DMS153 treated with DMSO at 0.1 percent for 48 hours (cell line): ENCODE data around the gene RNF168.
"Not testable (repeated sequence)": the region's sequence is repeated elsewhere in the genome, so short reads cannot be mapped to it uniquely, and the experiment has no call there.

ENCODE experiments used
- DNase-seq: peaks from one replicate; lab custom pipeline; 2025; ENCODE audit not compliant: unreplicated experiment; lab: John Stamatoyannopoulos, UW

RNF168 gene

GRCh38 chr3:196517162-196517800 is 13.7 kb upstream of the RNF168 start:
- DNase-seq: no peak

- no peak for DNase-seq
These were observed 11.5 kb upstream of the RNF168 start, which contains the start of gene SMCO1 for GRCh38 chr3:196514913-196515621. SMCO1 (minus strand) TSS chr3:196515346; CDS start chr3:196515209, 137 bp downstream.

- DNase-seq: no peak
These were observed 10.8 kb upstream of the RNF168 start for GRCh38 chr3:196514350-196514716.

DNA sequence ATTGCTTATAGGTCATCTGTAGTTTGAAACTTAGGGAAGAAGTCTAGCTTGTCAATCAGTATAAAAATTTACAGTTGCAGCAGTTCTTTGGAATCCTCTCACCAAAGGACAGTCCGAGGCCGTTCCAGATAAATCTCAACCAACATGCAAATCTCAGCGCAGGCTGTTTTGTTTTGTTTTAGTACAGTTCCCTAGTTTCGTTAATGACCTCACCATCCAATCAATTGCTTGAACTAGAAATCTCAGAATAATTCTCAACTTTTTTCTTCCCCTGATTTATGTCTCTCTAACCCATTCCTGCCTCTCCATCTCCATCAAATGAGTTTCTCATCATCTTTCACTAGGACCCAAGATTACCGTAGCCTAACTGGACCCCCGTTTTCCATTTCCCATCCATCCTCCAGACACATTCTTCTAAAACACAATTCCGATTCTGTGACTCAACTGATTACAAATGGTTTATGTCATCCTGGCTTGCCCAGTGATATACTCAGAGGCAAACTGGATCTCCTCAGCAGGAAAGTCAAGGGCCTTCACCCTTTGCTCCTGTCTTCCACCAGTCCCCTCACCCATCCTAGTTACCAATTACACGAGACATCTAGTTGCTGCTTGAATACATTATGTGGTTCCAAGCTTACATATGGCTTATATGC is 10.3 kb upstream of the RNF168 start:
- no peak for DNase-seq

GRCh38 chr3:196511646-196512425 is 8.3 kb upstream of the RNF168 start:
- DNase-seq: not testable (repeated sequence)

DNA sequence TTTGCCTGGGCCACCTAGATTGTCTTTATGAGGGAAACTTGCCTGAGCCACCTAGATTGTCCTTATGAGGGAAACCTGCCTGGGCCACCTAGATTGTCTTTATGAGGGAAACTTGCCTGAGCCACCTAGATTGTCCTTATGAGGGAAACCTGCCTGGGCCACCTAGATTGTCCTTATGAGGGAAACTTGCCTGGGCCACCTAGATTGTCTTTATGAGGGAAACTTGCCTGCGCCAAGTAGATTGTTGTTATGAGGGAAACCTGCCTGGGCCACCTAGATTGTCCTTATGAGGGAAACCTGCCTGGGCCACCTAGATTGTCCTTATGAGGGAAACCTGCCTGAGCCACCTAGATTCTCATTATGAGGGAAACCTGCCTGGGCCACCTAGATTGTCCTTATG is 7.5 kb upstream of the RNF168 start:
- not testable (repeated sequence) for DNase-seq

- DNase-seq: no peak
These were observed 3.1 kb upstream of the RNF168 start for GRCh38 chr3:196506687-196507086.

- no peak for DNase-seq
These were observed 988 bp upstream of the RNF168 start for GRCh38 chr3:196504556-196504955.

DNA sequence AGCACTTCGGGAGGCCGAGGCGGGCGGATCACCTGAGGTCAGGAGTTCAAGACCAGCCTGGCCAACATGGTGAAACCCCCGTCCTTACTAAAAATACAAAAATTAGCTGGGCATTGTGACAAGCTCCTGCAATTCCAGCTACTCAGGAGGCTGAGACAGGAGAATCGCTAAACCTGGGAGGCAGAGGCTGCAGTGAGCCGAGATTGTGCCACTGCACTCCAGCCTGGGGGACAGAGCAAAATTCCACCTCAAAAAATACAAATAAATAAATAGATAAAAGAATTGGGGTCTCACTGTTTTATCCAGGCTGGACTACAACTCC is 470 bp upstream of the RNF168 start:
- not testable (repeated sequence) for DNase-seq

- DNase-seq: no peak
These were observed 783 bp downstream of the RNF168 start for GRCh38 chr3:196502775-196503195.

DNA sequence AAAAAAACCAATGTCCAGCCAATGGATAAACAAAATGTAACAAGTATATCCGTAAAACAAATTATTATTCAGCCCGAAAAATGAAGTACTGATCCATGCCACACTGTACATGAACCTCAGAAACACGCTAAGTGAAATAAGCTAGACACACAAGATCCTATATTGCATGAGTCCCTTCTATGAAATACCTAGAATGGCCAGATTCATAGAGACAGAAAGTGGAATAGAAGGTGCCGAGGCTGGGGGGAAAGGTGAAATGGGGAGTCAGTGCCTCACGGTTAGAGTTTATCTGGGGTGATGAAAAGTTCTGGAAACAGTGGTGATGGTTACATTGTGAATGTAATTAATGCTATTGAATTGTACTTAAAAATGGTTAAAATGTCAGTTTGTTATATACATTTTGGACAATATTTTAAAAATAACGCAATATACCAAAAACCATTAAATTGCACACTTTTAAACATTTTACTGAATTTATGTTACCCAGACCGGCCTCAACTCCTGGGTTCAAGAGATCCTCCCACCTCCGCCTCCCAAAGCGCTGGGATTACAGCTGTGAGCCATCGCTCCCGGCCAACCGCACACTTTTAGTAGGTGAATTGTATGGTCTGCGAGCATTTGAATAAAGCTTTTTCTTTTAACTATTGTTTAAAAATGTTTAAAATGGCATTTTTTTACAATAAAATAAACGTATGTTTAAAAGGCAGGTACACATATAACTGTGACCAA is 2.1 kb downstream of the RNF168 start:
- no peak for DNase-seq

DNA sequence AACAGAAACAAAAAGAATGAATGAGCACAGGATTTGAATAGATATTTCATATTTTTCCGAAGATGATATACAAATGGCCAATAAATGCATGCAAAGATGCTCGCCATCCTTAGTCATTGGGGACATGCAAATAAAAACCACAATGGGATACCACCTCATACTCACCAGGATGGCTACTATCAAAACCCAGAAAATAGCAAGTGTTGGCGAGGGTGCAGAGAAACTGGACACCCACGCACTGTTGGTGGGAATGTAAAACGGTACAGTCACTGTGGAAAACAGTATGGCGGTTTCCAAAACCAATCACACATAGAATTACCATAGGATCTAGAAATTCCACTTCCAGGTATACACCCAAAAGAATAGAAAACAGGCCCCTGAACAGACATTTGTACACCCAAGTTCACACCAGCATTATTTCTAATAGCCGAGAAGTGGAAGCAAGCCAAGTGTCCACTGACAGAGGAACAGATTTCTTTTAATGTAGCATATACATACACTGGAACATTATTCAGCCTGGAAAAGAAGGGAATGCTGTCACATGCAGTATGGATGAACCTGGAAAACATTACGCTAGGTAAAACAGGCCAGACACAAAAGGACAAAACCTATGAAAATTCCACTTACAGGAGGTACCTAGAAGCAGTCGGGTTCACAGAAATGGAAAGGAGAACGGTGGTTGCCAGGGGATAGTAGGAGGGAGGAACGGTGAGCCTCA is 3.6 kb downstream of the RNF168 start:
- no peak for DNase-seq

- DNase-seq: no peak
These were observed 4.5 kb downstream of the RNF168 start for GRCh38 chr3:196499061-196499460.

- DNase-seq: no peak
These were observed 5.3 kb downstream of the RNF168 start for GRCh38 chr3:196498297-196498696.

GRCh38 chr3:196496183-196496582 is 7.4 kb downstream of the RNF168 start:
- DNase-seq: no peak

GRCh38 chr3:196493292-196493691 is 10.3 kb downstream of the RNF168 start:
- DNase-seq: no peak

DNA sequence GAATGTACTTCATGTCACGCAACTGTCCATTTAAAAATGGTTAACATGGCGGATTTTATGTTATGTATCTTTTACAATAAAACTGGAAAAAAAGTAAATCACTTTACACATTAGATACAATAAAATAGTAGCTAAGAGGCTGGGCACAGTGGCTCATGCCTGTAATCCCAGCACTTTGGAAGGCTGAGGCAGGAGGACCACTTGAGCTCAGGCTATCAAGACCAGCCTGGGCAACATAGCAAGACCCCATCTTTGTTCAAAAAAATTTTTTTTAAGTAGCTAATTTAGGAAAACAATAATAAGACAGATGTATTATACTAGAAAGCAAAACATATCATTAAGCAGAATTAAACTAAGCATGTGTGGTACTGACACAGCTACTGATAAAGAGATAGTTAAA is 11.5 kb downstream of the RNF168 start:
- no peak for DNase-seq

- DNase-seq: no peak
These were observed 13.8 kb downstream of the RNF168 start for GRCh38 chr3:196489747-196490146.

DNA sequence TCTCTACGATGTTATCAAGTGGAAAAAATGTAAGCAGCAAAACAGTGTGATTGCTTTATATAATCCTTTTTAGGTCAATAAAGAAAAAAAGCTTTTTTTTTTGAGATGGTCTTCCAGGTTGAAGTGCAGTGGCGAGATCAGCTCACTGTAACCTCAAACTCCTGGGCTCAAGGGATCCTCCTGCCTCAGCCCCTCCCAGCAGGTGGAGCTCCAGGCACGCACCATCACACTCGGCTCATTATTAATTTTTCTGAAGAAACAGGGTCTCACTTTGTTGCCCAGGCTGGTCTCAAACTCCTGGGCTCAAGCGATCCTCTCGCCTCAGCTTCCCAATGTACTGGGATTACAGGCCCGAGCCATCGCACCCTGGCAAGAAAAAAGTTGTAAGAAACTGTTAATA is 17.3 kb downstream of the RNF168 start:
- no peak for DNase-seq

DNA sequence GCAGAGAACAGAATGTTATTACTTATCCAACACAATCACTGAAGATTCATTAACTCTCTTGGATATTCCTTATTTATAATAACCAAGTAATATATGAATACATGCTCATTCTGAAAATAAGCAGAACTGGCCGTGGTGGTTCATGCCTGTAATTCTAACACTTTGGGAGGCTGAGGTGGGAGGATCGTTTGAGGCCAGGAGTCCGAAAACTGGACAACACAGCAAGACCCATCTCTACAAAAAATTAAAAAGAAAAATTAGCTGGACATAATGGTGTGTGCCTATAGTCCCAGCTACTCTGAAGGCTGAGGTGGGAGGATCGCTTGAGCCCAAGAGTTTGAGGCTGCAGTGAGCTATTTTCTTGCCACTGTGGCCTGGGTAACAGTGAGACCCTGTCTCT is 25.9 kb downstream of the RNF168 start:
- DNase-seq: no peak
